Hair follicle dermal papilla cell (primary cell): ENCODE measurements around the gene OGDH. TPM values are rescaled to one million over a fixed set of nuclear protein-coding genes. Genes with fewer than 3 reads are reported as not detected.

Source experiments
- total RNA-seq: library from RNA; depleted of rRNA; stranded (reverse); fragments of >200 nt; gene quantifications from 2 replicates; pipeline ENCODE4 v1.2.3, GENCODE V29; 2012

The OGDH gene
- total RNA-seq: 142 and 145 TPM in 2 replicates

GRCh38 chr7:44606341-44607140 lies at the start of gene OGDH:
Gene OGDH, plus strand, starts transcription at chr7:44606627. Its CDS starts 17,717 bp downstream, at chr7:44624344.

GRCh38 chr7:44573464-44574286 lies 32.8 kb upstream of the OGDH start, which contains the start of gene DDX56:
Gene DDX56, minus strand, starts transcription at chr7:44573908. Its CDS starts 13 bp downstream, at chr7:44573895.

GRCh38 chr7:44581879-44582603 lies 24.4 kb upstream of the OGDH start, which contains the start of gene TMED4:
Gene TMED4, minus strand, starts transcription at chr7:44582231. Its CDS starts 25 bp downstream, at chr7:44582206.

GRCh38 chr7:44748045-44748947 lies 141.9 kb downstream of the OGDH start, which contains the start of gene ZMIZ2:
Gene ZMIZ2, plus strand, starts transcription at chr7:44748847. Its CDS starts 7,403 bp downstream, at chr7:44756250.

Other genes starting within 250 kb of the OGDH start
- gene NUDCD3, start 116.0 kb upstream of the OGDH start, total RNA-seq: 65.1 and 68.0 TPM in 2 replicates
- gene NPC1L1, start 65.3 kb upstream of the OGDH start, total RNA-seq: not detected in 2 replicates
- 44.4 and 54.2 TPM in 2 replicates for gene DDX56, start 32.7 kb upstream of the OGDH start, total RNA-seq
- gene TMED4, start 24.4 kb upstream of the OGDH start, total RNA-seq: 75.9 and 89.1 TPM in 2 replicates
- 16.5 and 24.3 TPM in 2 replicates for gene ZMIZ2, start 142.2 kb downstream of the OGDH start, total RNA-seq
- gene PPIA, start 190.1 kb downstream of the OGDH start, total RNA-seq: 1,287 and 2,165 TPM in 2 replicates
- gene H2AZ2, start 241.5 kb downstream of the OGDH start, total RNA-seq: 98.4 and 102 TPM in 2 replicates